WI38 (cell line): ENCODE data around the gene FOXL3.

Source experiments
- H3K4me3 ChIP-seq: 2 replicates; pipeline ENCODE4 v1.5.1; 2011; ENCODE audit warnings: low read depth, mild to moderate bottlenecking, control low read depth, low read length
- TF ChIP-seq, protein P1 (sequence below): IDR thresholded peaks from 2 replicates; pipeline ENCODE4 v1.5.1; 2012; ENCODE audit warnings: low read depth, mild to moderate bottlenecking, control low read depth, low read length

The FOXL3 gene

DNA sequence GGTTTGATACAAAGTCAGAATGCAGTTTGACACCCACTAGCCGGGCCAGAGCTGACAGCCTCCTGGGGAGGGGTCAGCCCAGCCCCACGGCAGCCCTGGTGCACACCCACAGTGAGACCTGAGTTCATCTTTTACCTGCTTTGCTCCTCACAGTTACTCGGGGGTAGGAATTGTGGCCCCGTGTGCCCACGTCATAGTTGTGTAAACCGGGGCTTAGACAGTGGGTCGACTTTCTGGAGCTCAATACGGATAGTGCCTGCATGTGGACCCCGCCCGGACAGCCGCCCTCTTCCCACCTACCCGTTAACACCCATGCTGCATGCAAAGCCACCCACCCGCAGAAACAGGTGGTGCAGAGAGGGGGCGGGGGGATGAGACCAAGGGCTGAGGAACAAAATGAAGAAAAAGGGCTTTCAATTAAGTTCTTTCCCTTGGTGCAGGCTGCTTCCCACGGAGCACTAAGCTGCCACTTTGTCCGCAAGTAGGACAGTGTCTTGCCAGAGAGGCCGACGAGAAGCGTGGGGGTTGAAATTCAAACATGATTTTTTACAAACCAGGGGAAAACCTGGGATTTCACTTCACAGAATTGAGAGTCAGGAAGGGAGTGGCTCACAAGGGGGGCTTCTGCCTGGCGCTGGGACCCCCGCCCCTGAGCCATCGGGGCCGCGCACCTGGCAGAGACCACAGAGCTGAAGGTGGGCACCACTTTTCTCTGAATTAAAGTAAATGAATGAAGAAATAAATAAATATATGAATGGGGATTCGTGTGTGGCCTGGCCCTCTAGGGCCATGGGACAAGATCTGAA is 24.6 kb upstream of the FOXL3 start:
- TF ChIP-seq, protein P1, sequence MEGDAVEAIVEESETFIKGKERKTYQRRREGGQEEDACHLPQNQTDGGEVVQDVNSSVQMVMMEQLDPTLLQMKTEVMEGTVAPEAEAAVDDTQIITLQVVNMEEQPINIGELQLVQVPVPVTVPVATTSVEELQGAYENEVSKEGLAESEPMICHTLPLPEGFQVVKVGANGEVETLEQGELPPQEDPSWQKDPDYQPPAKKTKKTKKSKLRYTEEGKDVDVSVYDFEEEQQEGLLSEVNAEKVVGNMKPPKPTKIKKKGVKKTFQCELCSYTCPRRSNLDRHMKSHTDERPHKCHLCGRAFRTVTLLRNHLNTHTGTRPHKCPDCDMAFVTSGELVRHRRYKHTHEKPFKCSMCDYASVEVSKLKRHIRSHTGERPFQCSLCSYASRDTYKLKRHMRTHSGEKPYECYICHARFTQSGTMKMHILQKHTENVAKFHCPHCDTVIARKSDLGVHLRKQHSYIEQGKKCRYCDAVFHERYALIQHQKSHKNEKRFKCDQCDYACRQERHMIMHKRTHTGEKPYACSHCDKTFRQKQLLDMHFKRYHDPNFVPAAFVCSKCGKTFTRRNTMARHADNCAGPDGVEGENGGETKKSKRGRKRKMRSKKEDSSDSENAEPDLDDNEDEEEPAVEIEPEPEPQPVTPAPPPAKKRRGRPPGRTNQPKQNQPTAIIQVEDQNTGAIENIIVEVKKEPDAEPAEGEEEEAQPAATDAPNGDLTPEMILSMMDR = no peak
- no peak overlapping the region for H3K4me3 ChIP-seq

DNA sequence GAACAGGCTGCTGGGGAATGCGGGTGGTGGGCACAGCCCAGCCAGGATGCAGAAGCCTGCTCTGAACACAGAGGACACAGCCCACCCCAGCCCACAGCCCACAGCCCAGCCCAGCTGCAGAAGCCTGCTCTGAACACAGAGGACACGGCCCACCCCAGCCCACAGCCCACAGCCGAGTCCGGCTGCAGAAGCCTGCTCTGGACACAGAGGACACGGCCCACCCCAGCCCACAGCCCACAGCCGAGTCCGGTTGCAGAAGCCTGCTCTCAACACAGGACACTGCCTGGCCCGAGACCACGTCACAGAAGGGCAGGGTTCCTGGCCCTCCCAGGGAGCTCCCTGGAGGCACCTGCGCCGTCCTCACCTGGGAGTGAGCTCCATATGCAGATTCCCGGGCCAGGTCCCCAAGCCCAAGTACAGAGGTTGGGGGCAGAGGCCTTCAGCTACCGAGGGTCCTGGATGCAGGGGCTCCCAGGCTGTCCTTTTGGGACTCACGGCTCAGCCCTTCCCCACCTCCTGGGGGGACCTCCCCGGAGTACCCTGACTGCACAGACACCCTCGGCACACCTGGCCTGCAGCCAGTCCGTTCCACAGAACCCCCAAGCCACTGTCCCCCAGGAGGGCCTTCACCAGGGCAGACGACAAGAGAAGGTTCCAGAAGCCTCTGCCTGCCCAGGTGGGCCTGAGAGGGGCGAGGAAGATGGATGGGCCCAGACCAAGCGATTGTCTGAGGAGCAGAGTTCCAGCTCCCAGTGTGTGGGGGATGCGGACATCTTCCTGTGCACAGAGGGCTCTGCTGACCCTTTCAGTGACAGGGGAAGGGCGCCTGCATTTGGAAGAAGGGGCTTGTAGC is 23.7 kb upstream of the FOXL3 start:
- no peak overlapping the region for H3K4me3 ChIP-seq
- TF ChIP-seq, protein P1 = no peak

DNA sequence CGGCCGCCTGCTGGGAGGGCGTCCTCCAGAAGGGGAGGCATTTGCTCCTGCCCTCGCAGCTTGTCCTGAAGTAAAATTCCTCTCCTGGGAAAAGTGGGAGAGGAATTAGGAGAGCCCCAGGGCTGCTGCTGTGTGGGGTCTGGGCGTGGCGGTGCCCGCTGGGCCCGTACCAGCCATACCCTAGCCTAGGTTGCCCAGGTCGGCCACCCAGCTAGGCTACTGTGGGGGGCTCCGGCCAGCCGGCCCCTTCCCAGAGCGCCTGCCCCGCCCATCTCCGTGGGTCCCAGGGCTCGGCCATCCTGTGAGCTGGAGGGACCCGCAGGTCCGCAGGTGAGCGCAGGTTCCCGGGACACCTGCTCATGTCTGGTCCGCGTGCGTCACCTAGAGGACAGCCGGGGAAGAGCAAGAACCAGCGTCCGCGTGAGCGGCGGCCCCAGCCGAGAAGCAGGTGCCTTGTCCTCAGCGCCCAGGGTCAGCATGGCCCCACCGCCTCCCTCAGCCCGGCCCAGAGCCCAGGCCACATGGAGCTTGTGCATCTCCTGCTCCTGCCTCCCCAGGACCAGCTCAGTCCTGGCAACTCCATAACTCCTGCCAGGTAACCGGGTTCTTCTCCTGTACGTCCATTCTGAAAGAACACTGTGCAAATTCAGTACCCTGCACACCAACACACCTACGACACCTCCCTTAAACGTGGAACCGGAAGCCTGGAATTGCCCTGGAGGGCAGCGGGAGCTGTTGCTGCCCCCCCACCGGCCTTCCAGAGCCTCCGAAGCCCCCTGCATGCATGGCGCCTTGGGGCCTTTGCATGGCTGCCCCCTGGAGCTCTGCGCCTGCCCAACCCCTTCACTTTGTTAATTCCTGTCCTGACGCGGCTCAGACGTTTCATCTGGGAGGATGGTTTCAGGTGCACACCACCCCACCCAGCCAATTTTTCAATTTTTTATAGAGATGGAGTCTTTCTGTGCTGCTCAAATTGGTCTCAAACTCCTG is 22.8 kb upstream of the FOXL3 start:
- TF ChIP-seq, protein P1 = no peak
- no peak overlapping the region for H3K4me3 ChIP-seq

DNA sequence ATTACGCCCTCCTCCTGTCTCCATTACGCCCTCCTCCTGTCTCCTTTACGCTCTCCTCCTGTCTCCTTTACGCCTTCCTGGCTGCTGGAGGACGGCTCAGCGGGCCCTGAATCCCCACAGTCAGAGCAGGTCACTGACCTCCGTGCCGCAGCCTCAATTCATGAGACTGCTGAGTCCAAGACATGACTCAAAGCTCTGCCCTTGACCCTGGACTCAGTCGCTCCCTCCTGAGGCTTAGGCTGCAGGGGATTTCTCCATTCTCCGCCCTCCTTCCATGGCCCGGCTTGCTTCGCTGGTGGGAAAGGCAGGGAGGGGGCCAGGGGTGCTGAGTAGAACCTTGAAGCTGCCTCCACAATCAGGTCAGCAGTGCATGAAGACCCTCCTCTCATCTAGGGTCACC is 21.0 kb upstream of the FOXL3 start:
- TF ChIP-seq, protein P1 = no peak

DNA sequence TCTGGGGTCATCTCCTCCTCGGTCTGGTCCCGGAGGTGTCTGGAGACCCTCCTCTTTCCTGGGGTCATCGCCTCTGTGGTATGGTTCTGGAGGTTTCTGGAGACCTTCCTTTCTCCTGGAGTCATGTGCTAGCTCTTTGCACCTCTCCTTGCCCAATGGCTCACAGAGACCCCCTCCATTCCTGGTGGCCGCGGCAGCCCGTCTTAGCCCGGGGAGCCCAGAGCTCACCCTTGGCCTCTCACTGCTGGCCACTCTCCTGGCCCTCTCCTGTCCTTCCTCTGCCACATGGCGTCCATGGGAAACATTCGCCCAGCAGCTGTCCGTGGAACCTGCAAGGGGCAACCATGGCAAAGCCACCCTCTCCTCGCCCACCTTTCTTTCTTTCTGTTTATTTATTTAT is 20.2 kb upstream of the FOXL3 start:
- TF ChIP-seq, protein P1 = no peak
- no peak overlapping the region for H3K4me3 ChIP-seq

More for the DNA sequence above, 21.0 kb upstream of the FOXL3 start:
- no peak overlapping the region for H3K4me3 ChIP-seq

DNA sequence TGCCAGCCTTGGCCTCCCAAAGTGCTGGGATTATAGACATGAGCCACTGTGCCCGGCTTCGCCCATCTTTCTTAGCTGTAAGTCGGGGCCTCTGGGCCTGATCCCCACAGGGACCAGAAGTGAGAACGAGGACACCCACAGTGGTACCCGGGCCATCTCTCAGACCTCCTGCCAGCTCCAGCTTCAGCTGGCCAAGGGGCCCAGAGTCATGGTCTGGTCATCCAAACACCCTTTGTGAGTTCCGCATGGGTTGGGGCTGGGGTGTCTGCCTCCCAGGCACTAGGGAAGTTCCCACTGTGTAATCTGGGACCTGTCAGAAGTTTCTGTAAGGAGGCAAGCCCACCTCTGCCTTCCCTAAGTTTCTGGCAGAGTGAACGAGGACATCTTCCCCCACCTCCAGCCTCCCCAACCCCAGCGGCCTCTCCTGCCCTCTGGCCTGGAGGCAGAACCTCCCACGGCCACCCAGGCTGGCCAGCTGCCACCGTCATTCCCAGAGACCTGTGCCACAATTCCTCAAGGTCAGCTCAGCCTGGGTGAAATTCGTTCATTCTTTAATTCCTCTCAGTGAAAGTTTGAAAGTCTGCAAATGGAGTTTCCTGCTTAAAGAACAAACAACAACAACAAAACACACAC is 19.5 kb upstream of the FOXL3 start:
- no peak overlapping the region for H3K4me3 ChIP-seq
- TF ChIP-seq, protein P1 = no peak
